HEK293T (cell line): ENCODE measurements around the gene LMLN.
"Not testable (repeated sequence)": the region's sequence is repeated elsewhere in the genome, so short reads cannot be mapped to it uniquely, and the experiment has no call there.

Experiments used
- CTCF ChIA-PET: fragments of 350-600 bp; formaldehyde crosslinking; extraction: SDS; loops from one replicate; lab custom pipeline; 2021; ENCODE audit warnings: antibody characterized with exemption, inconsistent platforms; lab: Yijun Ruan, JAX
- POLR2A ChIA-PET: fragments of 350-600 bp; formaldehyde crosslinking; extraction: SDS; loops from one replicate; lab custom pipeline; 2020; ENCODE audit warnings: antibody characterized with exemption, inconsistent platforms; lab: Yijun Ruan, JAX
- DNase-seq: peaks from one replicate; pipeline ENCODE4 v3.0.0; 2012; ENCODE audit warnings: mixed read lengths; ENCODE audit errors: extremely low spot score
- ARNT ChIP-seq: fragments of 450-650 bp; IDR thresholded peaks from 2 replicates; pipeline ENCODE4 v1.6.1; 2017; ENCODE audit warnings: mild to moderate bottlenecking
- BHLHE40 ChIP-seq: fragments of 450-650 bp; IDR thresholded peaks from 2 replicates; pipeline ENCODE4 v1.6.1; 2016; ENCODE audit warnings: mild to moderate bottlenecking, moderate library complexity, borderline replicate concordance
- CTBP1 ChIP-seq: fragments of 450-650 bp; IDR thresholded peaks from 2 replicates; pipeline ENCODE4 v1.6.1; 2016; ENCODE audit warnings: borderline replicate concordance
- ELF4 ChIP-seq: fragments of 450-650 bp; IDR thresholded peaks from 2 replicates; pipeline ENCODE4 v1.6.1; 2017; ENCODE audit warnings: antibody characterized with exemption
- FOXA1 ChIP-seq: fragments of 450-650 bp; IDR thresholded peaks from 2 replicates; pipeline ENCODE4 v1.6.1; 2016; ENCODE audit warnings: mild to moderate bottlenecking
- FOXK2 ChIP-seq: fragments of 450-650 bp; IDR thresholded peaks from 2 replicates; pipeline ENCODE4 v1.6.1; 2016; ENCODE audit warnings: mild to moderate bottlenecking
- FOXM1 ChIP-seq: fragments of 450-650 bp; IDR thresholded peaks from 2 replicates; pipeline ENCODE4 v1.6.1; 2017; ENCODE audit warnings: mild to moderate bottlenecking, borderline replicate concordance
- HDGF ChIP-seq: fragments of 450-650 bp; IDR thresholded peaks from 2 replicates; pipeline ENCODE4 v1.6.1; 2017; ENCODE audit warnings: antibody characterized with exemption, borderline replicate concordance
- L3MBTL2 ChIP-seq: fragments of 450-650 bp; conservative IDR thresholded peaks from 2 replicates; pipeline ENCODE4 v1.6.1; 2016; ENCODE audit warnings: mild to moderate bottlenecking
- LEF1 ChIP-seq: fragments of 450-650 bp; IDR thresholded peaks from 2 replicates; pipeline ENCODE4 v1.6.1; 2017; ENCODE audit warnings: mild to moderate bottlenecking, borderline replicate concordance
- NFRKB ChIP-seq: fragments of 450-650 bp; IDR thresholded peaks from 2 replicates; pipeline ENCODE4 v1.6.1; 2016; ENCODE audit warnings: mild to moderate bottlenecking, moderate library complexity
- PKNOX1 ChIP-seq: fragments of 450-650 bp; IDR thresholded peaks from 2 replicates; pipeline ENCODE4 v1.6.1; 2016
- SP1 ChIP-seq: fragments of 450-650 bp; IDR thresholded peaks from 2 replicates; pipeline ENCODE4 v1.6.1; 2017
- SUZ12 ChIP-seq: fragments of 450-650 bp; IDR thresholded peaks from 2 replicates; pipeline ENCODE4 v1.6.1; 2016; ENCODE audit warnings: mild to moderate bottlenecking
- TARDBP ChIP-seq: fragments of 450-650 bp; IDR thresholded peaks from 2 replicates; pipeline ENCODE4 v1.6.1; 2016
- ZNF384 ChIP-seq: fragments of 450-650 bp; IDR thresholded peaks from 2 replicates; pipeline ENCODE4 v1.6.1; 2016

The LMLN gene

GRCh38 chr3:197959891-197960693, at the start of gene LMLN:
LMLN (plus strand) TSS chr3:197960217; CDS start chr3:197960246, 29 bp downstream.
- CTCF ChIA-PET = no interaction called here

GRCh38 chr3:197912741-197913476, 47.1 kb upstream of the LMLN start:
- TF ChIP-seq PKNOX1 (no peak), NFRKB (no peak), ARNT (no peak), CTBP1 (no peak), L3MBTL2 (no peak), BHLHE40 (no peak), HDGF (no peak), ZNF384 (no peak), FOXM1 (no peak), ELF4 (no peak), FOXA1 (no peak), SUZ12 (no peak), FOXK2 (no peak), TARDBP (no peak), LEF1 (no peak), SP1 (no peak)
- CTCF ChIA-PET = no interaction called here
- POLR2A ChIA-PET = no interaction called here
- no peak for DNase-seq

More at GRCh38 chr3:197959891-197960693, at the start of gene LMLN:
- TF ChIP-seq L3MBTL2 = peak; percentile 80
- TF ChIP-seq PKNOX1 = no peak; the same call in 1 of the 2 replicates
- POLR2A ChIA-PET = interaction anchor here (1.3 kb wide), 1 partner anchor 10 kb away, joined by 3 read pairs; no protein-coding TSS in a partner anchor
- DNase-seq = peak; percentile 85

- CTCF ChIA-PET = no interaction called here
- DNase-seq = no peak
- POLR2A ChIA-PET = no interaction called here
- TF ChIP-seq ELF4 (no peak), ARNT (no peak), BHLHE40 (no peak), HDGF (no peak), SUZ12 (no peak), L3MBTL2 (no peak), TARDBP (no peak), CTBP1 (no peak), LEF1 (no peak), FOXA1 (no peak), ZNF384 (no peak), PKNOX1 (no peak), NFRKB (no peak), FOXM1 (no peak), SP1 (no peak)
Observed at GRCh38 chr3:197913641-197914380, 46.2 kb upstream of the LMLN start.

- POLR2A ChIA-PET, CTCF ChIA-PET, DNase-seq: not testable (repeated sequence)
Observed at GRCh38 chr3:197921429-197922275, 38.4 kb upstream of the LMLN start.

GRCh38 chr3:197926418-197926817, 33.6 kb upstream of the LMLN start:
- TF ChIP-seq FOXA1 (no peak), NFRKB (no peak), FOXM1 (no peak), SUZ12 (no peak), FOXK2 (no peak), BHLHE40 (no peak), TARDBP (no peak), L3MBTL2 (no peak), ELF4 (no peak), CTBP1 (no peak), PKNOX1 (no peak), SP1 (no peak), HDGF (no peak), LEF1 (no peak)
- DNase-seq = peak; percentile 44
- ChIA-PET POLR2A (no interaction called here), CTCF (no interaction called here)

- DNase-seq, CTCF ChIA-PET, POLR2A ChIA-PET: not testable (repeated sequence)
Observed at GRCh38 chr3:197927578-197927977, 32.4 kb upstream of the LMLN start.
